Subcutaneous adipose tissue (tissue), 4 donors: ENCODE measurements around the gene BCOR. TPM values are rescaled to one million over a fixed set of nuclear protein-coding genes. Genes with fewer than 3 reads are reported as not detected.

Experiments
- total RNA-seq, 4 donors: library from RNA; depleted of rRNA; stranded (reverse); fragments of >200 nt; gene quantifications; one replicate each; pipeline ENCODE4 v1.1.0, GENCODE V29; 2016
- TF ChIP-seq, protein P1 (sequence below): fragments of 450-650 bp; IDR thresholded peaks from one replicate; pipeline ENCODE4 v1.5.1; 2016; ENCODE audit warnings: low read depth, mild to moderate bottlenecking, control low read depth, antibody characterized with exemption, moderate library complexity

The BCOR gene
- total RNA-seq, 4 donors from 2014 or later = 9.3 to 17.1 (median 9.5) TPM

- TF ChIP-seq, protein P1, sequence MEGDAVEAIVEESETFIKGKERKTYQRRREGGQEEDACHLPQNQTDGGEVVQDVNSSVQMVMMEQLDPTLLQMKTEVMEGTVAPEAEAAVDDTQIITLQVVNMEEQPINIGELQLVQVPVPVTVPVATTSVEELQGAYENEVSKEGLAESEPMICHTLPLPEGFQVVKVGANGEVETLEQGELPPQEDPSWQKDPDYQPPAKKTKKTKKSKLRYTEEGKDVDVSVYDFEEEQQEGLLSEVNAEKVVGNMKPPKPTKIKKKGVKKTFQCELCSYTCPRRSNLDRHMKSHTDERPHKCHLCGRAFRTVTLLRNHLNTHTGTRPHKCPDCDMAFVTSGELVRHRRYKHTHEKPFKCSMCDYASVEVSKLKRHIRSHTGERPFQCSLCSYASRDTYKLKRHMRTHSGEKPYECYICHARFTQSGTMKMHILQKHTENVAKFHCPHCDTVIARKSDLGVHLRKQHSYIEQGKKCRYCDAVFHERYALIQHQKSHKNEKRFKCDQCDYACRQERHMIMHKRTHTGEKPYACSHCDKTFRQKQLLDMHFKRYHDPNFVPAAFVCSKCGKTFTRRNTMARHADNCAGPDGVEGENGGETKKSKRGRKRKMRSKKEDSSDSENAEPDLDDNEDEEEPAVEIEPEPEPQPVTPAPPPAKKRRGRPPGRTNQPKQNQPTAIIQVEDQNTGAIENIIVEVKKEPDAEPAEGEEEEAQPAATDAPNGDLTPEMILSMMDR = no peak
Measured at GRCh38 chrX:40030205-40030604, 67.6 kb downstream of the BCOR start.

GRCh38 chrX:40022421-40022820 is 75.3 kb downstream of the BCOR start:
- TF ChIP-seq, protein P1 = no peak

GRCh38 chrX:40021647-40022046 is 76.1 kb downstream of the BCOR start:
- TF ChIP-seq, protein P1 = no peak

DNA sequence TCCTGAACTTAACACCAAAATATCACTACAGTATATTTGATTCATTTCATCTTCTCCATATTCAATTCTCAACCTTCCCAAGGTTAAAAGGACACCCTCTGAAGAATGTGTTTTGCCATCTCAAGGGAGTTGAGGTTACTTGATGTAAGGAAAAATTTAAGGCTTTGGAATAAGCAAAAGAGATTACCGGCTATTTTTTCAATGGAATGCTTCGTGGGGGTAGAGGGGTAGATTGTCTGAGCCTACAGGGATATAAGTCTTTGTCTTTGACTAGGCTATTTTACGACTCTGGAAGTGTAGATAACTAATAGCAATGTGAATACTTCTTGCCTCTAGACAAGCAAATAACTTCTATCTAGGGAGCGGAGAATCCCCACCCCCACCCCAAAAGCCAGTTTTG is 78.2 kb downstream of the BCOR start:
- TF ChIP-seq, protein P1 = no peak

- TF ChIP-seq, protein P1 = no peak
Measured at GRCh38 chrX:40018041-40018440, 79.7 kb downstream of the BCOR start.

DNA sequence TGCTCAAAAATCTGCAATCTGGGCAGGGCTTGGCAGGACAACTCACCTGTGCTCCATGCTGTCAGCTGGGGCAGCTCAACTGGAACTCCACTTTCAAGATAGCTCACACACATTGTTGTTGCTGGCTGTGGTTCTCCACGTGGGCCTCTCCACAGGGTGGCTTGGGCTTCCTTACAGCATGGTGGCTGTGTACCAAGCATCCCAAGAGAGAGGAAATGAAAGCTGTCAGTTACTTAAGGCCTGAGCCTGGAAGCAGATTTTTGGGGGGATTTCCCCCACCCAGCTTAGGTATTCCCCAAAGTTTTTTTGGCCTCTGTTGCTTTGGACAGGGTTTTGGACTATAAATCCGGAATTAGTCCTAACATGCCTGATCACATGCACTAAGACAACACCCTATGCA is 81.0 kb downstream of the BCOR start:
- TF ChIP-seq, protein P1 = no peak

DNA sequence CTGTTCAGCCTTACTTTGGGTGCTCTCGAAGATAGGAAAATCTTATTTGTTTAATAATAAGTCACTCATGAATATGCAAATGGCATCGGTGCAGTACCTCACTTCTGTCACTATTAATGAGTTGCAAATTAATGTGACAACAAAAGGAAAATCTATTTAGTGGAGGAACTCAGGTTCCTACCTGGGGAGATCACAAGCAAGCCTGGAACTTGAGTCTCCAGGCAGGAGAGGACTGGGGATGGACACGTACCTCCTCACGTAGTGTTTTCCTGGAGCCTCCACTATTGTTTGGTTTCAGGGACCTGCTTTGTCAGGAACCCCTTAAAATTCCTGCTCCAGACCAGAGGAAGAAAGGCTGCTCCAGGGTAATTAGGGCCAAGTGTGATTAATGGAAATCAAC is 82.1 kb downstream of the BCOR start:
- TF ChIP-seq, protein P1 = no peak
